SK-N-SH (cell line): ENCODE data around the gene PXT1. TPM values are rescaled to one million over a fixed set of nuclear protein-coding genes. Genes with fewer than 3 reads are reported as not detected.

Experiments
- CTCF ChIA-PET: fragments of 300-600, 350-600 bp; formaldehyde crosslinking; extraction: SDS; loops from one replicate; lab custom pipeline; 2021; lab: Yijun Ruan, JAX
- POLR2A ChIA-PET: fragments of 350-600 bp; sonication (Branson Sonifier 250); formaldehyde crosslinking; extraction: SDS; loops from one replicate; lab custom pipeline; 2020; ENCODE audit warnings: antibody characterized with exemption, inconsistent platforms; lab: Yijun Ruan, JAX
- DNase-seq: peaks from one replicate; pipeline ENCODE4 v3.0.0; 2012
- H2AFZ ChIP-seq: fragments of 200-600 bp; sonication (generic); 2 replicates; pipeline ENCODE4 v1.8.1; 2016; ENCODE audit warnings: antibody characterized with exemption, mild to moderate bottlenecking, low read depth
- H3F3A ChIP-seq: fragments of 200-600 bp; sonication (generic); replicated peaks from 2 replicates; pipeline ENCODE3; 2016; ENCODE audit warnings: antibody characterized with exemption, mild to moderate bottlenecking; ENCODE audit not compliant: insufficient read depth
- H3K27ac ChIP-seq, 2 experiments: fragments of 200-500 bp in 1 of 2; fragments of 200-600 bp in 1 of 2; sonication (Bioruptor generic) in 1 of 2; sonication (generic), shearing (Covaris generic) in 1 of 2; 2 replicates each; pipeline versions ENCODE4 v1.5.1 to v1.6.1; 2014 to 2016; ENCODE audit warnings: low read depth in 2 of 2, inconsistent platforms in 1 of 2, low read length in 1 of 2, mild to moderate bottlenecking in 1 of 2, mixed read lengths in 1 of 2
- H3K27me3 ChIP-seq: fragments of 200-600 bp; sonication (generic), shearing (Covaris generic); 2 replicates; pipeline ENCODE4 v1.6.1; 2016; ENCODE audit warnings: mixed run types; ENCODE audit not compliant: insufficient read depth
- H3K36me3 ChIP-seq, 2 experiments: fragments of 200-500 bp in 1 of 2; fragments of 200-600 bp in 1 of 2; sonication (Bioruptor generic) in 1 of 2; sonication (generic) in 1 of 2; replicated peaks in 1 of 2; 2 replicates each; pipeline versions ENCODE3 to v1.5.1; 2014 to 2016; ENCODE audit warnings: low read length in 1 of 2, mild to moderate bottlenecking in 1 of 2; ENCODE audit not compliant: insufficient read depth in 2 of 2, control insufficient read depth in 1 of 2
- H3K4me1 ChIP-seq, 2 experiments: fragments of 200-500 bp in 1 of 2; fragments of 200-600 bp in 1 of 2; sonication (Bioruptor generic) in 1 of 2; sonication (generic), shearing (Covaris generic) in 1 of 2; 2 replicates each; pipeline versions ENCODE4 v1.5.1 to v1.6.1; 2014 to 2016; ENCODE audit warnings: low read depth in 1 of 2, low read length in 1 of 2, mixed run types in 1 of 2; ENCODE audit not compliant: insufficient read depth in 2 of 2, control insufficient read depth in 1 of 2
- H3K4me2 ChIP-seq: fragments of 200-600 bp; sonication (generic), shearing (Covaris generic); 2 replicates; pipeline ENCODE4 v1.6.1; 2017; ENCODE audit warnings: mixed run types
- H3K4me3 ChIP-seq, 2 experiments: fragments of 200-500 bp in 1 of 2; fragments of 200-600 bp in 1 of 2; sonication (Bioruptor generic) in 1 of 2; sonication (generic), shearing (Covaris generic) in 1 of 2; 2 replicates each; pipeline versions ENCODE4 v1.5.1 to v1.8.1; 2014 to 2016; ENCODE audit warnings: low read depth in 2 of 2, inconsistent platforms in 1 of 2, low read length in 1 of 2, mild to moderate bottlenecking in 1 of 2, mixed read lengths in 1 of 2, moderate library complexity in 1 of 2
- H3K79me2 ChIP-seq: fragments of 200-600 bp; sonication (generic); 2 replicates; pipeline ENCODE4 v1.8.1; 2017; ENCODE audit warnings: mild to moderate bottlenecking; ENCODE audit not compliant: insufficient read depth
- H3K9ac ChIP-seq: fragments of 200-600 bp; sonication (generic); 2 replicates; pipeline ENCODE4 v1.6.1; 2017; ENCODE audit warnings: mixed run types
- H3K9me2 ChIP-seq: fragments of 200-600 bp; sonication (generic); 2 replicates; pipeline ENCODE4 v1.6.1; 2017; ENCODE audit warnings: mixed run types
- H3K9me3 ChIP-seq: fragments of 200-600 bp; sonication (generic); 2 replicates; pipeline ENCODE4 v1.6.1; 2017; ENCODE audit warnings: mixed run types, mild to moderate bottlenecking, moderate library complexity
- H4K20me1 ChIP-seq: fragments of 200-600 bp; sonication (generic); 2 replicates; pipeline ENCODE4 v1.6.1; 2017; ENCODE audit warnings: mild to moderate bottlenecking, mixed run types; ENCODE audit not compliant: insufficient read depth
- CHD2 ChIP-seq: fragments of 150-350 bp; IDR thresholded peaks from 2 replicates; pipeline ENCODE4 v1.6.1; 2018; ENCODE audit warnings: low read length; ENCODE audit not compliant: partially characterized antibody
- CTCF ChIP-seq: fragments of 200-600 bp; sonication (generic); IDR thresholded peaks from 2 replicates; pipeline ENCODE4 v1.6.1; 2017; ENCODE audit warnings: antibody characterized with exemption, mild to moderate bottlenecking, moderate library complexity
- FOSL2 ChIP-seq: IDR thresholded peaks from 2 replicates; pipeline ENCODE4 v1.4.0; 2012; ENCODE audit warnings: low read depth, mild to moderate bottlenecking, moderate library complexity, borderline replicate concordance
- FOXJ3 ChIP-seq: sonication (generic); formaldehyde crosslinking; IDR thresholded peaks from 2 replicates; pipeline ENCODE4 v1.5.1; 2020; ENCODE audit warnings: mild to moderate bottlenecking, missing genetic modification reagents
- GATA2 ChIP-seq: sonication (generic); formaldehyde crosslinking; IDR thresholded peaks from 2 replicates; pipeline ENCODE4 v1.5.0; 2020; ENCODE audit warnings: mild to moderate bottlenecking, missing genetic modification reagents
- JUND ChIP-seq: IDR thresholded peaks from 2 replicates; pipeline ENCODE4 v1.4.0; 2012
- MXI1 ChIP-seq: IDR thresholded peaks from 2 replicates; pipeline ENCODE4 v1.6.1; 2012; ENCODE audit warnings: mild to moderate bottlenecking, low read depth, low read length, improper control_type of control experiment
- NRF1 ChIP-seq: IDR thresholded peaks from 2 replicates; pipeline ENCODE4 v1.6.1; 2012; ENCODE audit warnings: low read depth, mild to moderate bottlenecking, low read length
- RCOR1 ChIP-seq: fragments of 150-350 bp; IDR thresholded peaks from 2 replicates; pipeline ENCODE4 v1.6.1; 2017; ENCODE audit warnings: antibody characterized with exemption, low read length
- TAF1 ChIP-seq: IDR thresholded peaks from 2 replicates; pipeline ENCODE4 v1.6.1; 2012; ENCODE audit warnings: low read depth, mild to moderate bottlenecking, low read length, moderate library complexity, borderline replicate concordance
- YY1 ChIP-seq: IDR thresholded peaks from 2 replicates; pipeline ENCODE4 v1.4.0; 2012; ENCODE audit warnings: low read depth, mild to moderate bottlenecking
- ZBTB33 ChIP-seq: IDR thresholded peaks from 2 replicates; pipeline ENCODE4 v1.4.0; 2012; ENCODE audit warnings: low read depth, borderline replicate concordance
- WGBS: methylation state at CpG from one replicate; pipeline ENCODE4 v1.1.6; 2017; ENCODE audit warnings: low lambda C conversion rate; 5-methylcytosine and 5-hydroxymethylcytosine counted together
- polyA plus RNA-seq, 3 experiments: library from polyadenylated mRNA; depleted of rRNA; stranded (reverse); fragments of >200 nt; gene quantifications; 2 replicates each; pipeline ENCODE4 v1.2.3, GENCODE V29; 2012

Gene PXT1
- polyA plus RNA-seq, 1 of the 3 experiments (the other 2 are of a cell fraction): not detected

- TF ChIP-seq YY1 (no peak), GATA2 (CRISPR knock-in tag) (no peak), CHD2 (no peak), FOSL2 (no peak), MXI1 (no peak), NRF1 (no peak)
Measured at GRCh38 chr6:36431197-36431596, 11.5 kb downstream of the PXT1 start (continued).

- no peak overlapping the region for H3K4me3 ChIP-seq
- CTCF ChIA-PET: interaction anchor here (1.4 kb wide), 1 partner anchor 63 kb away, joined by 4 read pairs; no protein-coding TSS in a partner anchor
Measured at GRCh38 chr6:36430351-36430750, 12.3 kb downstream of the PXT1 start.

GRCh38 chr6:36428911-36429310 lies 13.7 kb downstream of the PXT1 start:
- H3K4me2 ChIP-seq: no peak overlapping the region
- POLR2A ChIA-PET: interaction anchor here (0.6 to 1.4 kb wide), 2 partner anchors 12 to 150 kb away, joined by 3 read pairs; no protein-coding TSS in a partner anchor
- H3K36me3 ChIP-seq: no peaks in the 10 kb centered on the region
- WGBS: 85% methylated on average over 4 of the region's 4 CpGs
- no peaks in the 10 kb centered on the region for H3K9me2 ChIP-seq
- no peaks in the 10 kb centered on the region for H3K79me2 ChIP-seq
- CTCF ChIA-PET: interaction anchor here (1.0 to 1.8 kb wide), 4 partner anchors 9 to 330 kb away, joined by 3 to 6 read pairs (median 4); no protein-coding TSS in a partner anchor
- H2AFZ ChIP-seq: no peak overlapping the region
- no peak overlapping the region for H3K9ac ChIP-seq
- no peak overlapping the region for H3K27ac ChIP-seq
- peaks cover 0 to 4% of the 10 kb centered on the region in 2 experiments; a peak in 1 of 4 replicates for H3K4me1 ChIP-seq
- H3K27me3 ChIP-seq: no peaks in the 10 kb centered on the region
- H3K4me3 ChIP-seq: no peak overlapping the region
- no peaks in the 10 kb centered on the region for H3K9me3 ChIP-seq
- H3F3A ChIP-seq: peaks cover 18% of the 10 kb centered on the region
- DNase-seq: no peak
- H4K20me1 ChIP-seq: no peaks in the 10 kb centered on the region
- TF ChIP-seq CTCF: peak; percentile 46
- no peak for TF ChIP-seq JUND

More at GRCh38 chr6:36430351-36430750, 12.3 kb downstream of the PXT1 start:
- Histone ChIP-seq H3K4me1 (peaks cover 0 to 4% of the 10 kb centered on the region in 2 experiments; a peak in 1 of 4 replicates), H3K4me2 (no peak overlapping the region), H3K9ac (no peak overlapping the region), H3K79me2 (no peaks in the 10 kb centered on the region), H3K9me3 (no peaks in the 10 kb centered on the region), H3K36me3 (no peaks in the 10 kb centered on the region), H3K27me3 (no peaks in the 10 kb centered on the region), H4K20me1 (no peaks in the 10 kb centered on the region), H2AFZ (0 out of 2 replicates have a peak overlapping the region, but pooled peaks have one; percentile 24), H3K27ac (no peak overlapping the region), H3K9me2 (no peaks in the 10 kb centered on the region), H3F3A (peaks cover 27% of the 10 kb centered on the region)
- POLR2A ChIA-PET: interaction anchor here (1.4 kb wide), 1 partner anchor 11 kb away, joined by 3 read pairs; no protein-coding TSS in a partner anchor
- no peak for DNase-seq
- 73% methylated on average over 2 of the region's 2 CpGs for WGBS
- TF ChIP-seq CHD2 (no peak), FOXJ3 (CRISPR knock-in tag) (no peak), YY1 (no peak), JUND (no peak), RCOR1 (no peak), TAF1 (no peak), ZBTB33 (no peak)
